Thyroid gland (tissue), 4 donors: ENCODE measurements around the gene DNAJC21. TPM values are rescaled to one million over a fixed set of nuclear protein-coding genes. Genes with fewer than 3 reads are reported as not detected.
"Not testable (repeated sequence)": the region's sequence is repeated elsewhere in the genome, so short reads cannot be mapped to it uniquely, and the experiment has no call there.

Source experiments
- DNase-seq, 2 donors: peaks; one replicate each; pipeline ENCODE4 v3.0.0-alpha.2; 2019
- H3K27ac ChIP-seq, 3 donors: fragments of 200-600 bp; sonication (generic); 1 replicate in 2 of 3; 2 replicates in 1 of 3; pipeline ENCODE4 v1.5.1; 2016 to 2019; ENCODE audit warnings: mild to moderate bottlenecking in 1 of 3, moderate library complexity in 1 of 3
- H3K27me3 ChIP-seq: fragments of 200-600 bp; sonication (generic); one replicate; pipeline ENCODE4 v1.5.1; 2019
- H3K36me3 ChIP-seq, 2 donors: fragments of 200-600 bp; sonication (generic); one replicate each; pipeline ENCODE4 v1.5.1; 2016 to 2019
- H3K4me1 ChIP-seq, 2 donors: fragments of 200-600 bp; sonication (generic); one replicate each; pipeline ENCODE4 v1.5.1; 2017 to 2019
- H3K4me3 ChIP-seq, 3 donors: fragments of 200-600 bp; sonication (generic); replicated peaks in 1 of 3; 1 replicate in 2 of 3; 2 replicates in 1 of 3; pipeline ENCODE4 v1.5.1; 2016; ENCODE audit warnings: mild to moderate bottlenecking in 1 of 3
- H3K9me3 ChIP-seq: fragments of 200-600 bp; sonication (generic); one replicate; pipeline ENCODE4 v1.5.1; 2017
- POLR2A ChIP-seq, 2 donors: fragments of 450-650 bp; IDR thresholded peaks; one replicate each; pipeline ENCODE4 v1.6.1; 2017; ENCODE audit warnings: antibody characterized with exemption in 2 of 2, mild to moderate bottlenecking in 2 of 2, moderate library complexity in 1 of 2
- WGBS, 2 donors: methylation state at CpG; one replicate each; pipeline ENCODE4 v1.1.5; 2017; 5-methylcytosine and 5-hydroxymethylcytosine counted together
- intact Hi-C: fragments of 100-400 bp; cut with DNase I; formaldehyde crosslinking; loops from one replicate; pipeline ENCODE4 v1.15.1; 2023
- total RNA-seq, 4 donors: library from RNA; depleted of rRNA; stranded (reverse); fragments of >200 nt; gene quantifications; one replicate each; pipeline ENCODE4 v1.2.3, GENCODE V29; 2016
- TF ChIP-seq, protein P1 (sequence below), 6 experiments: fragments of 200-600 bp in 3 of 6; fragments of 450-650 bp in 3 of 6; sonication (generic) in 3 of 6; IDR thresholded peaks; one replicate each; pipeline ENCODE4 v1.5.1; 2016 to 2019; ENCODE audit warnings: antibody characterized with exemption in 6 of 6, mild to moderate bottlenecking in 2 of 6, inconsistent platforms in 1 of 6, moderate library complexity in 1 of 6

DNAJC21 gene
- total RNA-seq, 4 donors from 2014 or later: 33.5 to 68.1 (median 48.4) TPM

DNA sequence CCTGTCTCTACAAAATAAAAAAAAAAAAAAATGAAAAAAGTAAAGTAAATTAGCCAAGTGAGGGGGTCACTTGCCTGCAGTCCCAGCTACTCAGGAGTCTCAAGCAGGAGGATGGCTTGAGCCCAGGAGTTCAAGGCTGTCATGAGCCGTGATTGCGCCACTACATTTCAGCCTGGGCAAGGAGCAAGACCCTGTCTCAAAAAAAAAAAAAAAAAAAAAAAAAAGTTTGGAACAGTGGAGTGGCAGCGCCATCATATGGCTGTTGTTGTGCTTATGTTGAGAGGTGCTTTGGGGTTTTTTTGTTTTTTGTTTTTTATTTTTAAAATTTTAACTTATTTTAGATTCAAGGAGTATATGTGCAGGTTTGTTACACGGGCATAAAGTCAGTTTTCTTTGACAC, 10.3 kb upstream of the DNAJC21 start:
- H3K27ac ChIP-seq: no peak overlapping the region
- no peaks in the 10 kb centered on the region for H3K27me3 ChIP-seq
- no peak overlapping the region for H3K4me3 ChIP-seq
- WGBS, 2 donors: 87 to 94% methylated on average over 4 of the region's 4 CpGs
- H3K9me3 ChIP-seq: no peaks in the 10 kb centered on the region
- peaks cover 21 to 31% of the 10 kb centered on the region in 2 donors for H3K4me1 ChIP-seq
- intact Hi-C loops: no loop called here
- no peak for TF ChIP-seq POLR2A (IDR thresholded peaks at IDR 0.05)
- TF ChIP-seq, protein P1, sequence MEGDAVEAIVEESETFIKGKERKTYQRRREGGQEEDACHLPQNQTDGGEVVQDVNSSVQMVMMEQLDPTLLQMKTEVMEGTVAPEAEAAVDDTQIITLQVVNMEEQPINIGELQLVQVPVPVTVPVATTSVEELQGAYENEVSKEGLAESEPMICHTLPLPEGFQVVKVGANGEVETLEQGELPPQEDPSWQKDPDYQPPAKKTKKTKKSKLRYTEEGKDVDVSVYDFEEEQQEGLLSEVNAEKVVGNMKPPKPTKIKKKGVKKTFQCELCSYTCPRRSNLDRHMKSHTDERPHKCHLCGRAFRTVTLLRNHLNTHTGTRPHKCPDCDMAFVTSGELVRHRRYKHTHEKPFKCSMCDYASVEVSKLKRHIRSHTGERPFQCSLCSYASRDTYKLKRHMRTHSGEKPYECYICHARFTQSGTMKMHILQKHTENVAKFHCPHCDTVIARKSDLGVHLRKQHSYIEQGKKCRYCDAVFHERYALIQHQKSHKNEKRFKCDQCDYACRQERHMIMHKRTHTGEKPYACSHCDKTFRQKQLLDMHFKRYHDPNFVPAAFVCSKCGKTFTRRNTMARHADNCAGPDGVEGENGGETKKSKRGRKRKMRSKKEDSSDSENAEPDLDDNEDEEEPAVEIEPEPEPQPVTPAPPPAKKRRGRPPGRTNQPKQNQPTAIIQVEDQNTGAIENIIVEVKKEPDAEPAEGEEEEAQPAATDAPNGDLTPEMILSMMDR (IDR thresholded peaks at IDR 0.05): peak in 1 of 6 experiments; percentile 5
- no peak for DNase-seq
- peaks cover 11 to 14% of the 10 kb centered on the region in 2 donors for H3K36me3 ChIP-seq

DNA sequence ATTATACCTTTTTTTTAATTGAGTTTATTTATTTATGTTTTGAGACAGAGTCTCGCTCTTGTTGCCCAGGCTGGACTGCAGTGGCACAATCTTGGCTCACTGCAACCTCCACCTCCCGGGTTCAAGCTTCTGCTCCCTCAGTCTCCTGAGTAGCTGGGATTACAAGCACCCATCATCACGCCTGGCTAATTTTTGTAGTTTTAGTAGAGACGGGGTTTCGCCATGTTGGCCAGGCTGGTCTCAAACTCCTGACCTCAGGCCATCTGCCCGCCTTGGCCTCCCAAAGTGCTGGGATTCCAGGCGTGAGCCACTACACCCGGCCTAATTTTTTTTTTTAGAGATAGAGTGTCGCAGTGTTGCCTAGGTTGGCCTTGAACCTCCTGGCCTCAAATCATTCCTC, 6.1 kb upstream of the DNAJC21 start:
- 88 to 93% methylated on average over 9 of the region's 9 CpGs for WGBS, 2 donors
- intact Hi-C loops, H3K27me3 ChIP-seq, DNase-seq, H3K4me3 ChIP-seq, H3K9me3 ChIP-seq: not testable (repeated sequence)
- Histone ChIP-seq H3K27ac (peak overlapping the region in 2 of 3 donors; percentile 8 to 55), H3K36me3 (peaks cover 18 to 21% of the 10 kb centered on the region in 2 donors), H3K4me1 (peaks cover 22 to 24% of the 10 kb centered on the region in 2 donors)

DNA sequence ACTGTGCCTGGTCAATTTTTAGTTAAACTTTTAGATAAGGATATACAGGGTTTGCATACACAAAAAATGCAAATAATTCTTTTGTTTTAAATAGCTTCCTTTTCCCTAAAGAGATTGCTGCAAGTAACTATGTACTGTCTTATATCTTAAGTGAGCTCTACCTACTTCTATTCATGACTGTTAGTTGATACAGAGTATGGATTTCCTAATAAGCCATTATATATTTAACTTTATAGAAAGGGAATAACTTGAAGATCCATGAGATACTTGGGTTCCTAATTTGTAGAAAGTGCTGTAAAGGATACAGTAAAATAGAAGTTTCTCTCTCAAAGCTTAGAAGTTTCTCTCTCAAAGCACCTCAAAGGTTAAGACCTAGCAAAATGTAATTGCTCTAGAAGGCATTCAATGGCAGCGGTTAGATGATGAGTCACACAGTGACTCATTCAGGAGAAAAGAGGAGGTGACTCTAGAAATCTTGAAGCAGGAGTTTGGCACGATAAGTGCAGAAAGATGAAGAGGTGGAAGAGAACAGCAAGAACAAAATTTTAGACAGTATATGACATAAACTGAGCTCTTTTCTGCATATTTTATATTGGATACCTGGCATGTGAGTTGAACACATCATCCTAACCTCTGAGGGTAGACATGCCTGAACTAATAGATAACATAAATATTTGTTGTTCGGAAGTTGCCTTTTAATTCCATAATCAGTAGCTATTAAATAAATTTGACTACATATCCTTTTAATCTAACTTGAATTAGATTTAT, 5.5 kb upstream of the DNAJC21 start:
- H3K27ac ChIP-seq: peak overlapping the region in 2 of 3 donors; percentile 8 to 55
- no peaks in the 10 kb centered on the region for H3K9me3 ChIP-seq
- H3K36me3 ChIP-seq: peaks cover 18 to 21% of the 10 kb centered on the region in 2 donors
- 60 to 75% methylated on average over 3 of the region's 3 CpGs for WGBS, 2 donors
- no peaks in the 10 kb centered on the region for H3K27me3 ChIP-seq
- no peak for DNase-seq
- no peak overlapping the region for H3K4me3 ChIP-seq
- TF ChIP-seq, protein P1 (IDR thresholded peaks at IDR 0.05): no peak
- peak in 1 of 2 donors; percentile 16 for TF ChIP-seq POLR2A (IDR thresholded peaks at IDR 0.05)
- H3K4me1 ChIP-seq: peaks cover 28 to 30% of the 10 kb centered on the region in 2 donors
- intact Hi-C loops: no loop called here

DNA sequence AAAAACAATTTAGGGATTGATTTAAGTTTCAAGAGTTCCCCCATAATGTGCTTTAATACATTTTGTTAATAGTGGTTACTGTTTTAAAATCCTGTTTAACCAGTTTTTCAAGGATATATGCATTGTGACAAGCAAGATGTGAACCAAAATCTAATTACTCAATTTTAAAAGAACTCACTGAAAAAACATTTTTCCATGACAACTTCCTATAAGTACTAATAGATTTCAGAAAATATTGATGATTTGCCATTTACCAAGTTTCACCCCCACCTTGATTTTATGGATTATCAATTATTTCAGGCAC, 4.9 kb upstream of the DNAJC21 start:
- TF ChIP-seq POLR2A (IDR thresholded peaks at IDR 0.05): no peak
- TF ChIP-seq, protein P1 (IDR thresholded peaks at IDR 0.05): no peak
- no peak overlapping the region for H3K4me3 ChIP-seq
- H3K27me3 ChIP-seq: no peaks in the 10 kb centered on the region
- peak overlapping the region in 2 of 3 donors; percentile 8 to 55 for H3K27ac ChIP-seq
- intact Hi-C loops: no loop called here
- peaks cover 18 to 21% of the 10 kb centered on the region in 2 donors for H3K36me3 ChIP-seq
- H3K9me3 ChIP-seq: no peaks in the 10 kb centered on the region
- no peak for DNase-seq
- peaks cover 28 to 31% of the 10 kb centered on the region in 2 donors for H3K4me1 ChIP-seq

DNA sequence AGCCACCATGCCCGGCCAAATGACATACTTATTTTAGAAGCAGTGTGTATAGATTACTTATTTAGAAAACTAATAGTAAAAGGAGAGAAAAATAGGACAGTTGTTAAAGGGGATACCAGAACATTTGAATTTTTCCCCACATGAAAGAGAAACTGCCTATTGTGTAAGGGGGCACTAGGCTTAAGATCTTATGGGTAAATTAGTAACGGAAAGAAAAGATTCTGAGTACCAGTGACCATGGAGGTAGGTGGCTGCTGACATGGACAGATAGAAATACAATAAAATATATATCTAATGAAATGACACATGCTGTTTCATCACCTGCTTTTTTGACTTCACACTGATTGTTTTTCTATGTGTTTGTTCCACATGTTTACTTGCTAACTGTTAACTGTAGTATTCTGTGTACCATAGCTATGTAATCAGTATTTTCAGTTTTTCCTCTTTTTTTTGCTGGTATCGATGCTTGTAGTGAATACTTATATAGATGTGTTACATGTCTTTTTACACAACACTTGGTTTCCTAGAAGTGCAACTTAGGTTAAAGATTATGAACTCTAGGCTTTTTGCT, 3.0 kb upstream of the DNAJC21 start:
- H3K9me3 ChIP-seq: no peaks in the 10 kb centered on the region
- H3K4me1 ChIP-seq: peaks cover 38 to 40% of the 10 kb centered on the region in 2 donors
- WGBS, 2 donors: 90 to 96% methylated on average over 3 of the region's 3 CpGs
- TF ChIP-seq, protein P1 (IDR thresholded peaks at IDR 0.05): no peak
- TF ChIP-seq POLR2A (IDR thresholded peaks at IDR 0.05): no peak
- H3K4me3 ChIP-seq: no peak overlapping the region
- peak overlapping the region; percentile 23 to 74 (median 70) for H3K27ac ChIP-seq
- no peak for DNase-seq
- H3K36me3 ChIP-seq: peaks cover 18 to 21% of the 10 kb centered on the region in 2 donors
- no peaks in the 10 kb centered on the region for H3K27me3 ChIP-seq
- intact Hi-C loops: no loop called here
